Cardiac muscle cell (in vitro differentiated cells and primary cell): Measurements from ENCODE around the gene KCNK6. TPM values are rescaled to one million over a fixed set of nuclear protein-coding genes. Genes with fewer than 3 reads are reported as not detected.

Experiments
- DNase-seq, 2 donors: peaks; one replicate each; pipeline versions ENCODE4 v3.0.0 to v3.0.0-alpha.2; 2010 to 2017; ENCODE audit warnings: low read depth in 1 of 2, low spot score in 1 of 2
- H3K27ac ChIP-seq: fragments of 200-600 bp; sonication (generic); 2 replicates; pipeline ENCODE4 v1.5.1; 2016
- H3K27me3 ChIP-seq: fragments of 200-600 bp; sonication (generic); 2 replicates; pipeline ENCODE4 v1.6.0; 2016; ENCODE audit warnings: control low read depth
- H3K36me3 ChIP-seq: fragments of 200-600 bp; sonication (generic); 2 replicates; pipeline ENCODE4 v1.5.1; 2016; ENCODE audit warnings: control low read depth
- H3K4me1 ChIP-seq: fragments of 200-600 bp; sonication (generic); 2 replicates; pipeline ENCODE4 v1.8.1; 2017; ENCODE audit warnings: low read depth, mild to moderate bottlenecking, mixed run types
- H3K4me3 ChIP-seq: fragments of 200-600 bp; sonication (generic); 2 replicates; pipeline ENCODE4 v1.5.1; 2016; ENCODE audit warnings: mild to moderate bottlenecking
- H3K9me3 ChIP-seq: fragments of 200-600 bp; sonication (generic); 2 replicates; pipeline ENCODE4 v1.5.1; 2017; ENCODE audit warnings: low read depth, mild to moderate bottlenecking, control low read depth
- polyA plus RNA-seq: library from polyadenylated mRNA; unstranded; fragments of >200 nt; fragmentation: Nextera tagmentation; extraction: Ambion mirVana; gene quantifications from 2 replicates; pipeline ENCODE4 v1.2.1, GENCODE V29; 2016
- total RNA-seq: library from RNA; depleted of rRNA; stranded (reverse); fragments of >200 nt; gene quantifications from 2 replicates; pipeline ENCODE4 v1.2.3, GENCODE V29; 2016
- TF ChIP-seq, protein P1 (sequence below): IDR thresholded peaks from 2 replicates; pipeline ENCODE4 v1.5.1; 2012; ENCODE audit warnings: low read depth, mild to moderate bottlenecking, low read length

Gene KCNK6
- total and polyA plus RNA-seq, 2 experiments from 2014 or later = 1.5 to 1.8 TPM

DNA sequence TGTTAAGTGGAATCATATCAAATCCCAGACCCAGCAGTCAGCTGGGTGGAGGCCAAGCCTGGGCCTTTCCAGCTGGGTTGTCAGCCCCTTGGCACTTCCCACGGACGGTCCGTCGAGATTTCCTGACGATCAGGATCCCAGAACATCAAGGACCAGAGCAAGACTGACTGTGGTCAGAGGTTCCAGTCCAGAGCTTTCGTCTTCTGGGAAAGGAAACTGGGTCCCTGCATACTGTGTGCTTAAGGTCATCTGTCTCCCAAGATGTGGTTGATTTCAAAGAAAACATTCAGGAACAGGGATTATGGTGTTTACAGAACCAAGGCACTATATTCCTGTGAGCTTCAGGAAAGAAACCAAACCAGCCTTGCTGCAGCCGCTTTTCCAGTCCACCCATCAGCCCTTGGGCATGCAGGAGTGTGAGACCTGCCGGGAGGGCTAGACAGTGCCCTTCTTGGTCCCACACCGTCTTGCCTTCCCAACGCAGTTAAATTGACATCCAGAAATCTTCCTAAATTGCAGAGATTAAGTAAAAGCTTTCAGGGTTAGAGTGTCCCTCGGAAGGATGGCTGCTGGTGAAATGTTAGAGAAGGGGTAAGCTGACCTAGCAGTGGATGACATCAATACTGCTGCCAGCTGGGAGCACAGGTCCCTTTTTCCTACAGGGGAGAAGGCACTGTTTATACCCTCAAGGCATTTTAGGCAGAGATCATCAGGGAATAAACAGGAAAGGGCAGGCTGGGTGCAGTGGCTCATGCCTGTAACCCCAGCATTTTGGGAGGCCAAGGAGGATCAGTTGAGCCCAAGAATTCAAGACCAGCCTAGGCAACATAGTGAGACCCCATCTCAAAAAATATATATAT lies 20.6 kb upstream of the KCNK6 start:
- H3K27ac ChIP-seq = no peak overlapping the region
- TF ChIP-seq, protein P1, sequence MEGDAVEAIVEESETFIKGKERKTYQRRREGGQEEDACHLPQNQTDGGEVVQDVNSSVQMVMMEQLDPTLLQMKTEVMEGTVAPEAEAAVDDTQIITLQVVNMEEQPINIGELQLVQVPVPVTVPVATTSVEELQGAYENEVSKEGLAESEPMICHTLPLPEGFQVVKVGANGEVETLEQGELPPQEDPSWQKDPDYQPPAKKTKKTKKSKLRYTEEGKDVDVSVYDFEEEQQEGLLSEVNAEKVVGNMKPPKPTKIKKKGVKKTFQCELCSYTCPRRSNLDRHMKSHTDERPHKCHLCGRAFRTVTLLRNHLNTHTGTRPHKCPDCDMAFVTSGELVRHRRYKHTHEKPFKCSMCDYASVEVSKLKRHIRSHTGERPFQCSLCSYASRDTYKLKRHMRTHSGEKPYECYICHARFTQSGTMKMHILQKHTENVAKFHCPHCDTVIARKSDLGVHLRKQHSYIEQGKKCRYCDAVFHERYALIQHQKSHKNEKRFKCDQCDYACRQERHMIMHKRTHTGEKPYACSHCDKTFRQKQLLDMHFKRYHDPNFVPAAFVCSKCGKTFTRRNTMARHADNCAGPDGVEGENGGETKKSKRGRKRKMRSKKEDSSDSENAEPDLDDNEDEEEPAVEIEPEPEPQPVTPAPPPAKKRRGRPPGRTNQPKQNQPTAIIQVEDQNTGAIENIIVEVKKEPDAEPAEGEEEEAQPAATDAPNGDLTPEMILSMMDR = no peak
- peak in 1 of 2 donors; percentile 43 for DNase-seq

DNA sequence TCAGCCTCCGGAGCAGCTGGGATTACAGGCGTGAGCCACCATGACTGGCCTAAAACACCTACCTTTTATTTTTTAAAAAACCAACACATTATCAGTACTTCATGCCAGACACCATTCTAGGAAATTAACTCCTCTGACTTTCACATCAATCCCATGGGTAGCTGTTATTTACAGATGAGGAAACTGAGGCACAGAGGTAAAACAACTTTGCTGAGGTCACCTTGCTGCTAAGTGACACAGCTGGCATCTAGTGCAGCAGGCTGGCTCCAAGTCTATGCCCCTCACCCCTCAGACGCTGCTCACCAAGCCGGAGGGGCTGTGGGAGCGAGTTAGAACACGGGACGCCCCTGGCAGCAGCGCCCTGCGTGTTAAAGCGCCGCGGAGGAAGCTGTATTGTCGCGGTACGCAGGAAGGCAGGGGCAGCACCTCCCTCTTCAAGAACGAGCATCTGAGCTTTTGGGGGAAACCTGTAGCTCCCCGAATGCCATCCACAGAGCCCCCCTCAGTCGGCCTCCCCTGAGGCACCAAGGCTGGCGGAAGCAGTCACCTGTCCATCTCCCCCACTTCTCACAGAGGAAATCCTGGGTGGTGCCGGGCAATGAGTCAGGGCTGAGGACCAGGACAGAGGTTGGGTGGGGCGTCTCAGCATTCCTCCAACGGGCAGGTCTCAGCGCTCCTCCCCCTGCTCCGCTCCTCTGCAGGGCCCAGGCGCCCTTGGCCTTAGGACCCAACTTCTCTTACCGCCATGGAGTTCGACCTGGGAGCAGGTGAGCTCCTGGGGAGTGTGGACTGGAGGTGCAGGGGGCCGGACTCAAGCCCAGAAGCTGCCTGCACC lies 15.9 kb upstream of the KCNK6 start, which contains the start of gene C19orf33:
Gene C19orf33, plus strand, starts transcription at position 735 of the 835 bp plus-strand sequence. Its CDS starts 11 bp downstream, at position 746.
- peaks cover 3% of the 10 kb centered on the region for H3K4me1 ChIP-seq
- H3K27ac ChIP-seq = no peak within 1 kb of the TSS
- H3K27me3 ChIP-seq = peaks cover 5% of the 10 kb centered on the region
- H3K9me3 ChIP-seq = no peaks in the 10 kb centered on the region
- H3K36me3 ChIP-seq = no peaks in the 10 kb centered on the region
- no peak within 1 kb of the TSS for H3K4me3 ChIP-seq
- TF ChIP-seq, protein P1 = no peak
- no peak for DNase-seq

More for the DNA sequence above, 20.6 kb upstream of the KCNK6 start:
- H3K9me3 ChIP-seq = no peaks in the 10 kb centered on the region
- peaks cover 3% of the 10 kb centered on the region for H3K4me1 ChIP-seq
- H3K27me3 ChIP-seq = peaks cover 5% of the 10 kb centered on the region
- H3K36me3 ChIP-seq = no peaks in the 10 kb centered on the region
- H3K4me3 ChIP-seq = no peak overlapping the region

DNA sequence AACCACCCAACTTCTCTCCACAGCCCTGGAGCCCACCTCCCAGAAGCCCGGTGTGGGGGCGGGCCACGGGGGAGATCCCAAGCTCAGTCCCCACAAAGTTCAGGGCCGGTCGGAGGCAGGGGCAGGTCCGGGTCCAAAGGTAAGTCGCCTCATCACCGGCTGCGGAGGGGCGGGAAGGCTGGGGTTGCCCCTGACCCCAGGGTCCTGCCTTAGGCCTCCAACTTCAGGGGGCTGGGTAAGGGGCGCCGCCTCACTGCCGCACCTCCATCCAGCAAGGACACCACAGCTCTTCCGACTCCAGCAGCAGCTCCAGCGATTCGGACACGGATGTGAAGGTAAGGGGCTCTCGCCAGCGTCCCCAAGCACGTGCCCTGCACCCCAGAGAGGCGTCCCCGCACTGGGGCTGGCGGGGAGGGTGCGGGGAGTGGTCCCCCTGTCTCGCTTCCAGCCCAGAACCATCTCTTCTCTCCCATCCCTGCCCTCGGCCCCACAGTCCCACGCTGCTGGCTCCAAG lies 15.2 kb upstream of the KCNK6 start:
- Histone ChIP-seq H3K36me3 (no peaks in the 10 kb centered on the region), H3K9me3 (no peaks in the 10 kb centered on the region), H3K4me1 (peaks cover 3% of the 10 kb centered on the region), H3K27ac (no peak overlapping the region), H3K27me3 (peaks cover 5% of the 10 kb centered on the region), H3K4me3 (no peak overlapping the region)
- TF ChIP-seq, protein P1 = no peak
- no peak for DNase-seq

DNA sequence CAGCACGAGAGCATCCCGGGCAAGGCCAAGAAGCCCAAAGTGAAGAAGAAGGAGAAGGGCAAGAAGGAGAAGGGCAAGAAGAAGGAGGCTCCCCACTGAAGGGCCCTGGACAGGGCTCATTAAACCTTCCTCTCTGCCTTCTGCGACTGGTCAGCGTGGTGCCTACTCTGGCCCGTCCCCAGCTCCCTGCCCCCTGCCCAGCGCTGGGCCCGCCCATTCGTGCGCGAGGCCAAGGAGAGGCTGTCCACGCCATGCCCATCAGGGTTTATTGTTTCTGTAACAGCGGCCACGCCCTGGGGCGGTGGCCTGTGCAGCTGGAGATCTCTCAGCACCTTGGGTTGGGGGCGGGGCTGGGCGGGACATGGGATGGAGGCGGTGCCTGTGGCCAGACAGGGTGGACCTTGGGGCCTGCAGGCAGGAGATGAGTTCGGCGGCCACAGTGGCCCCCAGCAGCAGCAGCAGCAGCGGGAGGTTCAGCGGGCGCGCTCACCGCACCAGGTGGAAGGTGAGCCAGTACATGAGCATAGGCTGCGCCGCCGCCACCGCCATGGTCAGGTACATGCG lies 14.7 kb upstream of the KCNK6 start:
- no peaks in the 10 kb centered on the region for H3K9me3 ChIP-seq
- TF ChIP-seq, protein P1 = no peak

DNA sequence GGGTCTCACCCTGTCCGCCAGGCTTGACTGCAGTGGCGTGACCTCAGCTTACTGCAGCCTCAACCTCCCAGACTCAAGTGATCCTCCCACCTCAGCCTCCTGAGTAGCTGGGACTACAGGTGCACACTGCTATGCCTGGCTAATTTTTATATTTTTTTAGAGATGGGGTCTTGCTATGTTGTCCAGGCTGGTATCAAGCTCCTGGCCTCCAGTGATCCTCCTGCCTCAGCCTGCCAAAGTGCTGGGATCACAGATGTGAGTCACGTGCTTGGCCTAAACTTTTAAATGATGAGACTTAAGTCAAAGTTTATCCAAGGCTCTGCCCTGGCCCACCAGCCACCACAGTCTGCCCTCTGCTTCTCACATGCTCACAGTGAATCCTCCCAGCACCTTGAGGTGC lies 13.4 kb upstream of the KCNK6 start:
- Histone ChIP-seq H3K27me3 (peaks cover 5% of the 10 kb centered on the region), H3K9me3 (no peaks in the 10 kb centered on the region), H3K36me3 (no peaks in the 10 kb centered on the region), H3K27ac (no peak overlapping the region), H3K4me1 (peaks cover 3% of the 10 kb centered on the region), H3K4me3 (no peak overlapping the region)
- DNase-seq = no peak
- TF ChIP-seq, protein P1 = no peak

More for the DNA sequence above, 14.7 kb upstream of the KCNK6 start:
- Histone ChIP-seq H3K27me3 (peaks cover 5% of the 10 kb centered on the region), H3K27ac (no peak overlapping the region), H3K4me3 (no peak overlapping the region), H3K36me3 (no peaks in the 10 kb centered on the region), H3K4me1 (peaks cover 3% of the 10 kb centered on the region)
- peak in 1 of 2 donors; percentile 92 for DNase-seq
